HFFc6 (cell line): ENCODE measurements around the gene CCDC92. TPM values are rescaled to one million over a fixed set of nuclear protein-coding genes. Genes with fewer than 3 reads are reported as not detected.
A peak's percentile ranks its signal among the peaks of the same experiment; 100 is the strongest.

ENCODE experiments used
- DNase-seq: peaks from one replicate; pipeline ENCODE4 v3.0.0-alpha.2; 2018
- H3K27ac Mint-ChIP-seq: 2 replicates; pipeline ENCODE4 v1.8.0; 2020; ENCODE audit warnings: mild to moderate bottlenecking, mixed read lengths
- H3K27me3 Mint-ChIP-seq: 2 replicates; pipeline ENCODE4 v1.8.0; 2021; ENCODE audit warnings: mild to moderate bottlenecking, moderate library complexity, mixed read lengths; ENCODE audit not compliant: insufficient read depth
- H3K36me3 Mint-ChIP-seq: 2 replicates; pipeline ENCODE4 v1.8.0; 2021; ENCODE audit warnings: low read depth, mixed read lengths
- H3K4me1 Mint-ChIP-seq: 2 replicates; pipeline ENCODE4 v1.8.0; 2020; ENCODE audit warnings: low read depth, mixed read lengths
- H3K4me3 Mint-ChIP-seq: 2 replicates; pipeline ENCODE4 v1.8.0; 2020; ENCODE audit warnings: mild to moderate bottlenecking, moderate library complexity, mixed read lengths
- H3K9me3 Mint-ChIP-seq: 2 replicates; pipeline ENCODE4 v1.8.0; 2020; ENCODE audit warnings: mild to moderate bottlenecking, mixed read lengths
- CTCF ChIP-seq: fragments of 200-600 bp; sonication (generic); IDR thresholded peaks from 2 replicates; pipeline ENCODE4 v1.5.0; 2021; ENCODE audit warnings: antibody characterized with exemption, mild to moderate bottlenecking
- total RNA-seq, 6 experiments: library from RNA; stranded (reverse); fragmentation: NEBNext Ultra II Directional; extraction: Animal tissue kit (Norgen Biotek cat#: 25700); gene quantifications; 2 replicates in 1 of 6; 3 replicates in 5 of 6; pipeline ENCODE4 v1.2.3, GENCODE V29; 2021

Gene CCDC92
- total RNA-seq, 6 experiments from 2014 or later, result 48.3 to 55.1 (median 51.6) TPM

- Mint-ChIP-seq H3K36me3 (peaks cover 23% of the 10 kb centered on the region), H3K4me1 (peaks cover 63% of the 10 kb centered on the region), H3K27ac (peak overlapping the region; percentile 90), H3K4me3 (peak overlapping the region; percentile 99), H3K27me3 (no peaks in the 10 kb centered on the region), H3K9me3 (no peaks in the 10 kb centered on the region)
- no peak for TF ChIP-seq CTCF
- peak; percentile 38 for DNase-seq
Measured at GRCh38 chr12:123971770-123972456, 718 bp downstream of the CCDC92 start.

- no peaks in the 10 kb centered on the region for H3K27me3 Mint-ChIP-seq
- DNase-seq, result no peak
- peak overlapping the region; percentile 99 for H3K4me3 Mint-ChIP-seq
- H3K4me1 Mint-ChIP-seq, result peaks cover 68% of the 10 kb centered on the region
- no peak for TF ChIP-seq CTCF
- H3K27ac Mint-ChIP-seq, result peak overlapping the region; percentile 90
- peaks cover 23% of the 10 kb centered on the region for H3K36me3 Mint-ChIP-seq
- H3K9me3 Mint-ChIP-seq, result no peaks in the 10 kb centered on the region
Measured at GRCh38 chr12:123971449-123971769, 1.2 kb downstream of the CCDC92 start.

- H3K9me3 Mint-ChIP-seq, result no peaks in the 10 kb centered on the region
- peaks cover 16% of the 10 kb centered on the region for H3K36me3 Mint-ChIP-seq
- no peak for TF ChIP-seq CTCF
- H3K4me1 Mint-ChIP-seq, result peaks cover 64% of the 10 kb centered on the region
- peak overlapping the region; percentile 16 for H3K4me3 Mint-ChIP-seq
- H3K27me3 Mint-ChIP-seq, result no peaks in the 10 kb centered on the region
- DNase-seq, result no peak
- peak overlapping the region; percentile 74 for H3K27ac Mint-ChIP-seq
Measured at GRCh38 chr12:123967121-123967586, 5.5 kb downstream of the CCDC92 start.

GRCh38 chr12:123966596-123966995, 6.0 kb downstream of the CCDC92 start:
- H3K27me3 Mint-ChIP-seq, result no peaks in the 10 kb centered on the region
- peak overlapping the region; percentile 16; the same call in 1 of the 2 replicates for H3K4me3 Mint-ChIP-seq
- peak overlapping the region; percentile 74 for H3K27ac Mint-ChIP-seq
- H3K9me3 Mint-ChIP-seq, result no peaks in the 10 kb centered on the region
- H3K4me1 Mint-ChIP-seq, result peaks cover 62% of the 10 kb centered on the region
- peaks cover 14% of the 10 kb centered on the region for H3K36me3 Mint-ChIP-seq
- peak; percentile 79 for DNase-seq
- TF ChIP-seq CTCF, result no peak

GRCh38 chr12:123965382-123965781, 7.2 kb downstream of the CCDC92 start:
- Mint-ChIP-seq H3K27me3 (no peaks in the 10 kb centered on the region), H3K4me1 (peaks cover 62% of the 10 kb centered on the region), H3K36me3 (peaks cover 7% of the 10 kb centered on the region; the same call in 1 of the 2 replicates), H3K4me3 (no peak overlapping the region), H3K9me3 (no peaks in the 10 kb centered on the region), H3K27ac (no peak overlapping the region)
- DNase-seq, result no peak
- no peak for TF ChIP-seq CTCF
